ENCODE data around the gene SINHCAF. TPM values are rescaled to one million over a fixed set of nuclear protein-coding genes. Genes with fewer than 3 reads are reported as not detected.

The SINHCAF gene
- total RNA-seq, 8 experiments from 2014 or later: 24.7 to 194 (median 74.6) TPM

DNA sequence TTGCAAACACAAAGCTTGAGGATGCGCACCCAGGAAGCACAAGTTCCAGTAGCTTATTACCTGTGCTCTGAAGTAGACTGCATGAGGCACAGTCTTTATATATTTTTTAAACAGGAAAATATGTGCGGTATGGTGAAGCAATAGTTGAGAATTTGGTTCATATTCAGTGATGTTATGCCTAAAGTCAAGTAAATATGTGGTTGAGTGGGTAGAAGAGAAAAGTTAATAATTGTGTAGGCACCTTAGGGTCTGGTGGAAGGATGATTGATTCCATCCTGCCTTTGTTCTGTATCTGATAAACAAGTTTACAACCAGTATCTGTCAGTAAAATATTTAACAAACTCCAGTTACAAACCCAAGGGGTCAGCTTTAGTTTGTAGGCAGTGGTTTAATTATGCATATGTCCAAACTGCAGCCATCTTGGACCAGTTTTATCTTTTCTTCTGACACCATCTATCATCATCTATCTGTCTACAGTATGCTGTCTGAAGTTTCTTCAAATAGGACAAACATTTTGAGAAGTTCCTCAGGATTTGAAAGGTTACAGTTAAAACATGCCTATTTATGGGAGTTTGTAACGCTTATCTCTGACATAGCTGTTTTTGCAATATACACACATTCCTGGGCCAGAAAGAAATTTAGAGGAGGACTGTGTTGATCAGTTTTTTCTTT lies 10.8 kb downstream of the SINHCAF start:
- no peak overlapping the region for H3K27ac ChIP-seq
- ATAC-seq (replicated peaks in 6 of 8): no peak
- peaks cover 26 to 29% of the 10 kb centered on the region in 2 donors for H3K4me1 ChIP-seq (replicated peaks in 1 of 2)
- in situ Hi-C loops (cut with MboI; ENCODE audit: low pct_unique_long_range_greater_than_20kb in 2 of 9, low sequenced_read_pairs in 9 of 9, unreplicated experiment in 9 of 9): no loop called here
- WGBS, 10 experiments: 90 to 100% (median 100%) methylated on average over 1 to 3 of the region's 3 CpGs; no CpG with 5 or more reads in 1 of the 10 experiments
- no peak overlapping the region for H3K4me3 ChIP-seq

DNA sequence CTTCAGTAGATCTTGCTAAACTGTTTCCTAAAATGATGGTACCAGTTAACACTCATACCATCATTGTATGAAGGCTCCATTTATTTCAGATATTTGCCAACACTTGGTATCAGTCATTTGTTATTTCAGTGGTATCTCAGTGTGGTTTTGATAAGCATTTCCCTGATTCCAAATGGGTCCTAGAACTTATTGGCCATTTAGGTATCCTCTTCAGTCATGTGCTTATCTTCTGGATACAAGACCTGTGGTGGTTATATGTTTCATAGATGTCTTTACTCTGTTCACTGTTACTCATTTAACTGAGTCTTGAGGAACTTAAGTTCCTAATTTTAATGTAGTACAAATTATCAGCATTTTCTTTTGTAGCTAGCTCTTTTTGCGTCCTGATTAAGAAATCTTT lies 13.5 kb downstream of the SINHCAF start:
- H3K4me1 ChIP-seq (replicated peaks in 1 of 2): peaks cover 7 to 11% of the 10 kb centered on the region in 2 donors
- in situ Hi-C loops (cut with MboI; ENCODE audit: low pct_unique_long_range_greater_than_20kb in 2 of 9, low sequenced_read_pairs in 9 of 9, unreplicated experiment in 9 of 9): no loop called here
- no peak for ATAC-seq (replicated peaks in 6 of 8)
- WGBS, 10 experiments: 88 to 100% (median 100%) methylated on average over 1 of the region's 1 CpG; no CpG with 5 or more reads in 1 of the 10 experiments
- no peak overlapping the region for H3K4me3 ChIP-seq
- no peak overlapping the region for H3K27ac ChIP-seq

DNA sequence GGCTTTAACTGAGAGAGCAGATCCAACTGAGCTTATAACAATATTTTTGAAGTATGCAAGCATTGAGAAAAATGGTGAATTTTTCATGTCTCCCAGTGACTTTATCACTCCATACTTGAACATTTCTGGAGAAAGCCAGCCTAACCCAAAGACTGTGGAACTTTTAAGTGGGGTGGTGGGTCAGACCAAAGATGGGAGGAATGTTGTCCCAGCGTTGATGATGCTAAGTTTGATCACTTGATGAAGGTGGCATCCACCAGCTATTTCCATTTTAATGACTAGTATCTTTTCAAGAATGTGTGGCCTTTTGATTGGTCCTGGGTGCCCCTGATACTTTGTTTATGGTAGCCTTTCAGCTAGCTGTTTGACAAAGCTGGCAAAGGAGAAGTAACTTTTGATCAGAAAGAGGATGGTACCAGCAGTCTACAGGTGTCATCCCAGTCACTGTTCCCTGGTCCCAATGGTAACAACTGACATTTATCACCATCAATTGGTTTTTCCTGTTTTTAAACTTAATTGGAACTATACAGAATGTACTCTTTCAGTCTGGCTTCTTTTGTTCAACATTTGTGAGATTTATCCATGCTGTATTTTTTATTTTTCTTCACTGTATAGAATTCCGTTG lies 14.2 kb downstream of the SINHCAF start:
- no peak overlapping the region for H3K27ac ChIP-seq
- in situ Hi-C loops (cut with MboI; ENCODE audit: low pct_unique_long_range_greater_than_20kb in 2 of 9, low sequenced_read_pairs in 9 of 9, unreplicated experiment in 9 of 9): no loop called here
- H3K4me3 ChIP-seq: no peak overlapping the region
- no peak for ATAC-seq (replicated peaks in 6 of 8)
- peaks cover 1 to 5% of the 10 kb centered on the region in 2 donors for H3K4me1 ChIP-seq (replicated peaks in 1 of 2)
- WGBS, 10 experiments: 93 to 100% (median 100%) methylated on average over 1 to 2 of the region's 2 CpGs; no CpG with 5 or more reads in 2 of the 10 experiments

DNA sequence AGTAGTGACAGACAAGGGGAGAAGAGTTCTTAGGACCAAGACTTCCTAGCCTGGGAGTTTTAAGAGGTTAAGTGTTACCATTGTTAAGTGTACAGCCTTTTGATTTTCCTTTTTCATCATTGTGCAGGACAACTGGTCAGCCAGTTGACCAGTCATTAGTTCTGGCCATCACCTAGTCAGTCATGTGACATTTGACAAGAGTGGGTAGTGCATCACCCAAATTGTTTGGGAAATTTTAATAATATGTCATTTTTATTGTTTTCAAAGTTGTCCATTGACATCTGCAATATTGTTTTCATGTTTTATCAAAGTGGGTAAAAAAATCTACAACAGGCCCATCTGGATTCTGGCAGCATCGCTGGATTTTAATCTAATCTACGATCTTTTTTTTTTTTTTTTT lies 15.5 kb downstream of the SINHCAF start:
- in situ Hi-C loops (cut with MboI; ENCODE audit: low pct_unique_long_range_greater_than_20kb in 2 of 9, low sequenced_read_pairs in 9 of 9, unreplicated experiment in 9 of 9): no loop called here
- Histone ChIP-seq H3K4me1 (replicated peaks in 1 of 2) (no peaks in the 10 kb centered on the region), H3K4me3 (no peak overlapping the region), H3K27ac (no peak overlapping the region)
- 60 to 100% (median 100%) methylated on average over 1 to 2 of the region's 2 CpGs; no CpG with 5 or more reads in 5 of the 10 experiments for WGBS, 10 experiments
- ATAC-seq (replicated peaks in 6 of 8): no peak

DNA sequence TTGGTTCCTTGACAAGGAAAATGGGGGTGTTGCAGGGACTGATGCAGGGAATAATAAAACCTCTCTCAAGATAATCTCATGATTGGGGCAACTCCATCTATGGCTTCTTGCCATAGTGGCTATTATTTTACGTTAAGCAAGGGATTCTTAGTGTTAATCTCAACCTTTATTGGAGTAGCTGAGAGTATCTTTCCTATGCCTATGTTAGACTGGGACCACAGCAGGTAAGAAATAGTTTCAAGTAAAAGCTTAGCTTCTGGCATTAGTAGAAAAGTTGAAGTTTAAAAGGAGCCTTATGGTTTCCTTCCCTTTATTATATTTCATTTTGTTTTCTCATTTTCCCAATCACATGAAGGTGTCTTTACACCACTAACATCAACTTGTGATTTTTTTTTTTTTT lies 16.7 kb downstream of the SINHCAF start:
- no peaks in the 10 kb centered on the region for H3K4me1 ChIP-seq (replicated peaks in 1 of 2)
- ATAC-seq (replicated peaks in 6 of 8): no peak
- in situ Hi-C loops (cut with MboI; ENCODE audit: low pct_unique_long_range_greater_than_20kb in 2 of 9, low sequenced_read_pairs in 9 of 9, unreplicated experiment in 9 of 9): no loop called here
- no peak overlapping the region for H3K4me3 ChIP-seq
- 78 to 100% (median 100%) methylated on average over 1 of the region's 1 CpG; no CpG with 5 or more reads in 3 of the 10 experiments for WGBS, 10 experiments
- H3K27ac ChIP-seq: no peak overlapping the region

DNA sequence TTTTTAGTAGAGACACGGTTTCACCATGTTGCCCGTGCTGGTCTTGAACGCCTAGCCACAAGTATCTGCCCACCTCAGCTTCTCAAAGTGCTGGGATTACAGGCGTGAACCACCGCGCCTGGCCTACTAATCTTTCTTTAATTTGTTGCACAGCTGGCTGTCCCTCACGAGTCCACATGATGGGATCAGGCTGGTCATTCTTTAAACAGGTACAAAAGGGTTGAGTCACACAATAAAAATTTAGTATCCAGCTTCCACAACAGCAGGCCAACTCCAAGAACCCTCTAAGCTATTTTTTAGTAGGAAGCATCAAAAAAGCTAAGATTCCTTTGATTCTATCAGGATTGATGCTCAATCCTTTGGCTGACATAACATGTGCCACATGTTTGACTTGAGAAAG lies 17.8 kb downstream of the SINHCAF start:
- H3K27ac ChIP-seq: no peak overlapping the region
- no peak for ATAC-seq (replicated peaks in 6 of 8)
- no peaks in the 10 kb centered on the region for H3K4me1 ChIP-seq (replicated peaks in 1 of 2)
- 60 to 100% (median 89%) methylated on average over 1 to 7 of the region's 7 CpGs; no CpG with 5 or more reads in 5 of the 10 experiments for WGBS, 10 experiments
- in situ Hi-C loops (cut with MboI; ENCODE audit: low pct_unique_long_range_greater_than_20kb in 2 of 9, low sequenced_read_pairs in 9 of 9, unreplicated experiment in 9 of 9): no loop called here
- H3K4me3 ChIP-seq: no peak overlapping the region

DNA sequence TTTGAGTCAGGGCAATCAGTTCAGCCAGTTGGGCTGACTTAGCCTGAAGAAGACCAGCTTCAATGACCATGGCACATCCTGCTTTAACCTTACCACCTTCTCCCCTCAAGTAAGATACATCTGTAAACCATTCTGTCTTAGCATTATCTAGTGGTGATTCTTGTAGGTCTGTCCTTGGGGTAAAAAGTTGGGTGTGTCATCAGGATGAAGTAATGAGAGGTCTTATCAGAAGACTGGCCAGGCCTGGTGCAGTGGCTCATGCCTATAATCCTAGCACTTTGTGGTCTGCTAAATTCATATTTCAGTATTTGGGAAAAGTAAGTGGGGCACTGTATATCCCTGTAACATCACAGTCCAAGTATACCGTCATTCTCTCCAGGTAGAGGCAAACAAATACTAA lies 19.1 kb downstream of the SINHCAF start:
- 71 to 100% (median 100%) methylated on average over 1 of the region's 1 CpG; no CpG with 5 or more reads in 5 of the 10 experiments for WGBS, 10 experiments
- H3K4me1 ChIP-seq (replicated peaks in 1 of 2): no peaks in the 10 kb centered on the region
- in situ Hi-C loops (cut with MboI; ENCODE audit: low pct_unique_long_range_greater_than_20kb in 2 of 9, low sequenced_read_pairs in 9 of 9, unreplicated experiment in 9 of 9): no loop called here
- H3K27ac ChIP-seq: no peak overlapping the region
- H3K4me3 ChIP-seq: no peak overlapping the region
- ATAC-seq (replicated peaks in 6 of 8): no peak

DNA sequence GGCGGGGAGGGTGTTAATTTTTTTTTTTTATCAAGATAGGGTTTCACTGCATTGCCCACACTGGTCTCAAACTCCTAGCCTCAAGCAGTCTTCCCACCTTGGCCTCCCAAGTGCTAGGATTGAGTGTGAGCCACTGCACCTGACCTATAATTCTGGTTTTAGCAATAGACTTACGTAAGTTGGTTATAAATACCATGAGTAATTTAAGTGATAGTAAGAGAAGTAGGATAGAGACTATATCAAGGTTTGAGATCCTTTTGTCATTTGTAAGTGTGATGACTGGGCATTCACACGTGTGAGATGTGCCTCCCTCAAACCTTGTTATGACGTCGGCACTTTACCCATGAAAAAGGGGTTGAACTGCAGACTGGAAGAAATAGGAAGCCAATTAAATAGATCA lies 22.5 kb downstream of the SINHCAF start:
- ATAC-seq (replicated peaks in 6 of 8): no peak
- Histone ChIP-seq H3K4me1 (replicated peaks in 1 of 2) (no peaks in the 10 kb centered on the region), H3K27ac (no peak overlapping the region), H3K4me3 (no peak overlapping the region)
- in situ Hi-C loops (cut with MboI; ENCODE audit: low pct_unique_long_range_greater_than_20kb in 2 of 9, low sequenced_read_pairs in 9 of 9, unreplicated experiment in 9 of 9): no loop called here
- WGBS, 10 experiments: 90 to 100% (median 100%) methylated on average over 1 to 4 of the region's 5 CpGs; no CpG with 5 or more reads in 1 of the 10 experiments

DNA sequence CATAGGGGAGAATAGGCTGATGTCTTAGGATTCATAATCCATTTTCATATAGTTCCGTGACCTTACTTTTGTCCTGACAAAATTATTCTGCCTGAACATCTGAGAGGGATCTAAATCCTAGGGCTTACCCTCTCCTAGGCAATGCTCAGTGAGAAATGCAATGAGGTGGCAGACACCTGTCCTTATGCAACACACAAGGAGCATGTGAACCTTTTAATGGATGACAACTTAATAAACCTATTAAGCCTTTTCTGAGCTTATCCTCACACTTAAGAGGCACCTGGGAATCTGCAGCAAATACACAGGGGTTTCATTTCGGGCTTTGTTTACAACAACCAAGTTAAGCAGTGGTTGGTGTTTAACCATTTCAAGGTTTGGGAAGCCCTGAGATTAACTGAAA lies 24.6 kb downstream of the SINHCAF start:
- no peak overlapping the region for H3K27ac ChIP-seq
- no peak overlapping the region for H3K4me3 ChIP-seq
- ATAC-seq (replicated peaks in 6 of 8): no peak
- WGBS, 10 experiments: 79 to 100% (median 89%) methylated on average over 1 to 2 of the region's 2 CpGs; no CpG with 5 or more reads in 2 of the 10 experiments
- no peaks in the 10 kb centered on the region for H3K4me1 ChIP-seq (replicated peaks in 1 of 2)
- in situ Hi-C loops (cut with MboI; ENCODE audit: low pct_unique_long_range_greater_than_20kb in 2 of 9, low sequenced_read_pairs in 9 of 9, unreplicated experiment in 9 of 9): no loop called here

DNA sequence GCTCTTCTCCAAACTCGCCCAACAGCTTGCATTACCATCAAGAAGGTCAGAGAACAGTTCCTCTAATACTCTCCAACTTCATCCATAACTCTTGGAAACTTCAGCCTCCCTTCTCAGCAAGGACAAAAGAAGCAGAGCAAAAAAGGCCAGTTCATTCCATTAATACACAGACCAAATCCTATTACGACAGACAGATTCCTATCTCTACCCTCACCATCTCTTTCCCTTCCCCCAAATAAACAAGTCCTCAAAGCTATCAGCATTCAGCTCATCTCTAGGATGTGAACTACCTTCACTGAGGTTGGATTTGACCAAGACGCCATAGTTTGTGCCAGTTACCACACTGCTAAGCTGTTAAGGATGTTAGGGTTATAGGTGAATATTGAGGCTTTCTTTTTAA lies 25.2 kb downstream of the SINHCAF start:
- Histone ChIP-seq H3K4me3 (no peak overlapping the region), H3K4me1 (replicated peaks in 1 of 2) (no peaks in the 10 kb centered on the region), H3K27ac (no peak overlapping the region)
- no peak for ATAC-seq (replicated peaks in 6 of 8)
- in situ Hi-C loops (cut with MboI; ENCODE audit: low pct_unique_long_range_greater_than_20kb in 2 of 9, low sequenced_read_pairs in 9 of 9, unreplicated experiment in 9 of 9): no loop called here
- 90 to 100% (median 95%) methylated on average over 1 to 3 of the region's 3 CpGs; no CpG with 5 or more reads in 1 of the 10 experiments for WGBS, 10 experiments

DNA sequence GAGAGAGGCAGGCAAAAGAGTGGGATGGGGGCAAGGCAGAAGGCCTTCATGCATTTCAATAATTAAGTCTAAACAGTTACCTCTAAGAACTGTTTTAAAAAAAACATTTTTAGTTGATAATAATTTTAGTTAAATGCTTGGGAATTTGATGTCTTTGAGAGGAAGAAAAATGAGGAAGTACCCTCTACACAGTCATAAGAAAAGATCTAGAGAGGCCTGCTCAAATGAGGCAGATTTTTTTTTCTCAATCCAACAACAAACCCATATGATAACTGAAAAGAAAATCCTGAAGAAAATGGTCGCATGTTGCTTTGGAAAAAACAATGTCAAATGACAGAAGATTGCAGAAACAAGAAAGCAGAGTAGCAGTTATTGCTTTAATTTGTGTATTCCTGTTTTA lies 25.6 kb downstream of the SINHCAF start:
- Histone ChIP-seq H3K27ac (no peak overlapping the region), H3K4me3 (no peak overlapping the region), H3K4me1 (replicated peaks in 1 of 2) (no peaks in the 10 kb centered on the region)
- in situ Hi-C loops (cut with MboI; ENCODE audit: low pct_unique_long_range_greater_than_20kb in 2 of 9, low sequenced_read_pairs in 9 of 9, unreplicated experiment in 9 of 9): no loop called here
- no peak for ATAC-seq (replicated peaks in 6 of 8)
- 63 to 100% (median 95%) methylated on average over 1 of the region's 1 CpG; no CpG with 5 or more reads in 2 of the 10 experiments for WGBS, 10 experiments

DNA sequence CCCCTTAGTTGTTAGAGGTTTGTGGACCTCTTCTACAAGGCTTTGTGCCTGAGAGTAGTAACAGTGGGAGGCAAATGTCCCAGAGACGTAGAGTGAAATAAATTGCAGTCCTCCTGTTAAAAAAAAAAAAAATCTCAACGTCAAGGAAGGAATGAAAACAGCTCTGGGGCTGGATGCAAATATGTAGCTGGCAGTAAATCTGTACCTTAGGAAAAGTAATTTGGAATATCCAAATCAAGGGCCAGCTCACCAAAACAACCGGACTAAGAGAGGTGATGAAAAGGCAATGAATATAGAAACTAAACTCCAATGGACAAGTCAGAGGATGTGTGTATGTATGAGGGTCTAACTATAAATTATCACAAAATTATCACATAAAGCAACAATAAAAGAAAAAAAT lies 27.0 kb downstream of the SINHCAF start:
- no peaks in the 10 kb centered on the region for H3K4me1 ChIP-seq (replicated peaks in 1 of 2)
- H3K27ac ChIP-seq: no peak overlapping the region
- ATAC-seq (replicated peaks in 6 of 8): peak in 2 of 8 experiments; percentile 56 to 66
- 0 to 100% (median 52%) methylated on average over 1 to 3 of the region's 3 CpGs; no CpG with 5 or more reads in 2 of the 10 experiments for WGBS, 10 experiments
- in situ Hi-C loops (cut with MboI; ENCODE audit: low pct_unique_long_range_greater_than_20kb in 2 of 9, low sequenced_read_pairs in 9 of 9, unreplicated experiment in 9 of 9): loop anchor here in 1 of 9 experiments (25.0 kb wide), 1 partner anchor 338 kb away; no protein-coding TSS in a partner anchor
- no peak overlapping the region for H3K4me3 ChIP-seq

DNA sequence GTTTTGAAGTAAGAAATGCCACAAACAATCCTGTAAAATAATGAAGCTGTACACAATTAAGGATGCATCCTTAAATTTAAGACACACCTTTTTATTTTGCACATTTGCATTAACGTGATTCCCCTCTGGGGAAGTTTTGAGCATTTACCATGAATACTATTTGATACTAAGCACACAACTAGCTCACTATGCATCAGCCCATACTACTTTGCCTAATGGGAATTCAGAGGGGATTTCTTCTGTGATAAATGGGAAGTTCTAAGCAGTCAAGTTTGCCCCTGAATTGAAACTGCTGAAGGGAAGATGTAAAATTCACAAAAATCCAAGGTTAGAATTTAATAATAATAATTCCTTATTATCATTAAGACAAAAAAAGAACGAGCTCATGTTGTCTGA lies 27.4 kb downstream of the SINHCAF start:
- Histone ChIP-seq H3K4me3 (no peak overlapping the region), H3K27ac (no peak overlapping the region), H3K4me1 (replicated peaks in 1 of 2) (no peaks in the 10 kb centered on the region)
- WGBS, 10 experiments: 0 to 100% (median 92%) methylated on average over 1 to 2 of the region's 2 CpGs; no CpG with 5 or more reads in 1 of the 10 experiments
- in situ Hi-C loops (cut with MboI; ENCODE audit: low pct_unique_long_range_greater_than_20kb in 2 of 9, low sequenced_read_pairs in 9 of 9, unreplicated experiment in 9 of 9): loop anchor here in 1 of 9 experiments (25.0 kb wide), 1 partner anchor 339 kb away; no protein-coding TSS in a partner anchor
- ATAC-seq (replicated peaks in 6 of 8): peak in 2 of 8 experiments; percentile 55 to 79

Data from motor neuron (in vitro differentiated cells).